PC-3 (cell line): ENCODE measurements around the gene UMAD1.

Experiments
- EZH2 ChIP-seq: fragments of 300-600 bp; sonication (generic); IDR thresholded peaks from one replicate; pipeline ENCODE4 v1.6.1; 2017; ENCODE audit warnings: antibody characterized with exemption, mild to moderate bottlenecking, low read length; ENCODE audit not compliant: unreplicated experiment
- TF ChIP-seq, protein P1 (sequence below): fragments of 300-600 bp; sonication (generic); conservative IDR thresholded peaks from 2 replicates; pipeline ENCODE4 v1.5.1; 2017; ENCODE audit warnings: antibody characterized with exemption, low read depth, mild to moderate bottlenecking, low read length

DNA sequence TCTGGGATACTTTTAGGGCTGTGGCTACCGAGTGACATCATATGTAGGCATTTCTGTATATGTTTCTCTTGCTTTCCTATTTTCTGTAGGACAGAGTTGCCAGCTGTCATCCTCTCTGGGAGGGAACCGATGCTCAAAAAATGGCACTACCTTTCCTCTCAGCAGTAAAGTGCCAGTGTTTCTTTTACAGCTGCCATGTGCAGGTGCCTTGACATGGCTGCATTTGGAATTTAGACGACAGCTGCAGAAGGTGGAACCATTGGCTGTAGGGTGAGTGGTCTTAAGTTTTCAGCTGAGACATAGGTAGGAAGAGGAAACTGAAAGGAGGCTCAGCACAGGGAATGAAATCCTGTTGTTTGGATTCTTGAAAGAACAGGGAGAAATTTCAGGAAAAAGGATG, 98.1 kb downstream of the UMAD1 start:
- TF ChIP-seq, protein P1, sequence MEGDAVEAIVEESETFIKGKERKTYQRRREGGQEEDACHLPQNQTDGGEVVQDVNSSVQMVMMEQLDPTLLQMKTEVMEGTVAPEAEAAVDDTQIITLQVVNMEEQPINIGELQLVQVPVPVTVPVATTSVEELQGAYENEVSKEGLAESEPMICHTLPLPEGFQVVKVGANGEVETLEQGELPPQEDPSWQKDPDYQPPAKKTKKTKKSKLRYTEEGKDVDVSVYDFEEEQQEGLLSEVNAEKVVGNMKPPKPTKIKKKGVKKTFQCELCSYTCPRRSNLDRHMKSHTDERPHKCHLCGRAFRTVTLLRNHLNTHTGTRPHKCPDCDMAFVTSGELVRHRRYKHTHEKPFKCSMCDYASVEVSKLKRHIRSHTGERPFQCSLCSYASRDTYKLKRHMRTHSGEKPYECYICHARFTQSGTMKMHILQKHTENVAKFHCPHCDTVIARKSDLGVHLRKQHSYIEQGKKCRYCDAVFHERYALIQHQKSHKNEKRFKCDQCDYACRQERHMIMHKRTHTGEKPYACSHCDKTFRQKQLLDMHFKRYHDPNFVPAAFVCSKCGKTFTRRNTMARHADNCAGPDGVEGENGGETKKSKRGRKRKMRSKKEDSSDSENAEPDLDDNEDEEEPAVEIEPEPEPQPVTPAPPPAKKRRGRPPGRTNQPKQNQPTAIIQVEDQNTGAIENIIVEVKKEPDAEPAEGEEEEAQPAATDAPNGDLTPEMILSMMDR, result no peak
- no peak for TF ChIP-seq EZH2
